ENCODE measurements around the gene SLC6A3. TPM values are rescaled to one million over a fixed set of nuclear protein-coding genes. Genes with fewer than 3 reads are reported as not detected.

SLC6A3 gene
- total and polyA plus RNA-seq, 2 of the 13 experiments (the other 11 are each of a cell fraction or from before 2014, with no cell fraction given) = 0.01 TPM; not detected in 1

DNA sequence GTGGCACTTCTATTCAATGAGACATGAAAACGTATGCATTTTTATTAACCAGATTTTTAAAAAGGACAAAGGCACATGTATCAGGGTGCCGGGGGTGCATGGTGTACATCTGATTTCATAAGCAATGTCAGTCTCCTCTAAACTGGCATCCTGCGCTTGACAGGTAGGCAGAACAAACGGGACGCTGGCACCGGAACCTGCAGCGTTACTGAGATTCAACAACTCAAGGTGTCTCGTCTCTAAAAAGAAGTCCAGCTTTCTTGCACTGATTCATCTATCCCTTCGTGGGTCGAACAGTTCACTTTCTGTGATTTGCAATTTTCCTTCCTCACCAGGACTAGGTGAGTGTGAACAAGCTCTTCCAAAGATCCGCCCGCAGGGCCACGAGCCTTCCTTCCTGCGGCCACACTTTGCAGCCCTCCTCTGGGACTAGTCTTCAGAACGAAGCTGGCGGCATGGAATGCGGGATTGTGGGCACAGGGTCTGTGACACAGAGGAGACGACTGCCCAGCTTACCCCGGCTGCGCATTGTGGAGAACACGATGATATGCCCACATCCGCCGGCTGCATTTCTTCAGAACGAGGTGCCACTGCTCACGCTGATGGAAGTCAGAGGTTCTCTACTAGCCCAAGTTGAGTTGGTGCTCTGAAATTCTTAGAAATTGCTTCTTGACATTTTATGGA is 7.2 kb downstream of the SLC6A3 start (continued):
- no peak for TF ChIP-seq CHD4 (IDR thresholded peaks at IDR 0.05; ENCODE audit: borderline replicate concordance, low read length)
- TF ChIP-seq KMT2B (CRISPR knock-in tag; IDR thresholded peaks at IDR 0.05) = no peak
- no peak for TF ChIP-seq MAFF (IDR thresholded peaks at IDR 0.05; ENCODE audit: low read depth, low read length)
- no peak for TF ChIP-seq FLYWCH1 (CRISPR knock-in tag; IDR thresholded peaks at IDR 0.05)
- no peak for TF ChIP-seq SP1 (IDR thresholded peaks at IDR 0.05)
- TF ChIP-seq SP1 (CRISPR knock-in tag; IDR thresholded peaks at IDR 0.05) = no peak

DNA sequence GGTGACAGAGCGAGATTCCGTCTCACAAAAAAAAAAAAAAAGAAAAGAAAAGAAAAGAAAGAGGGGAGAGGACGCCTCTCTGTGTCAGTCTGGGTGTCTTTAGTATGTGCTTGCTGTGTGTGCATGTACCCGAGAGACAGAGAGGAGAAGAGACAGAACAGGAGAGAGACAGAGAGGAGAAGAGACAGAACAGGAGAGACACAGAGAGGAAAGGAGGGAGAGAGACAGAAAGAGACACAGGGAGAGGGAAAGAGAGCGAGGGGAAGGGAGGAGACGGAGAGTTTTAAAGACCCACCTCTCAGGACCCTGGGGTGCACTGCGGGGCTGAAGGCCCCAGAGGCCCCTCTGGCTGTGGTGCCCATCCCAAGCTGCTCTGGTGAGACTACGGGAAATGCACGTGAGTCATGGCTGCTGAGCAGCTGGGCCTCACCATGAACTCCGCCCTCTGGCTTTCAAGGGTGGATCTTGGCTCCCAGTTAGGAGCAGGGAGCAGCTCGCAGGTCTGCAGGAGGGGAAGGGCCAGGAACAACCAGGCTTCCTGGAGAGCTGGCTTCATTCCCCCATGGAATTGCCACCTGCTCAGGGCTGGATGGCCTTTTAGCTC is 7.9 kb downstream of the SLC6A3 start:
- ChIA-PET CTCF (ENCODE audit: low intra/inter-chr PET ratio, low total read pairs) (no interaction called here), POLR2A (no interaction called here)
- Histone ChIP-seq H3K4me1 (ENCODE audit: insufficient read depth, low read length) (peaks cover 9% of the 10 kb centered on the region), H3K4me3 (replicated peaks in 1 of 3; ENCODE audit: insufficient read depth in 1 of 3, low read depth in 2 of 3, low read length in 3 of 3) (no peak overlapping the region), H2AFZ (ENCODE audit: low read length) (no peak overlapping the region), H3K79me2 (ENCODE audit: insufficient read depth, low read length) (no peaks in the 10 kb centered on the region), H4K20me1 (ENCODE audit: insufficient read depth, low read length) (no peaks in the 10 kb centered on the region), H3K36me3 (replicated peaks in 1 of 2; ENCODE audit: control insufficient read depth in 1 of 2, insufficient read depth in 2 of 2, low read length in 2 of 2) (no peaks in the 10 kb centered on the region), H3K9ac (ENCODE audit: insufficient read depth, low read depth, low read length) (no peak overlapping the region), H3K4me2 (ENCODE audit: low read depth, low read length) (peak overlapping the region; percentile 45; the same call in 1 of the 2 replicates), H3K27ac (ENCODE audit: extremely low read length, insufficient read depth, low read length) (no peak overlapping the region), H3K9me3 (ENCODE audit: low read length) (no peaks in the 10 kb centered on the region), H3K27me3 (ENCODE audit: control insufficient read depth in 1 of 2, insufficient read depth in 2 of 2, low read length in 2 of 2) (peaks cover 3 to 38% of the 10 kb centered on the region in 2 experiments; a peak in 3 of 5 replicates)
- FAIRE-seq (no peak), ATAC-seq (peak; percentile 89), DNase-seq (ENCODE audit: low spot score) (peak; percentile 41)
- 36% methylated on average over 9 of the region's 11 CpGs for WGBS (ENCODE audit: low lambda C conversion rate)
- in situ Hi-C loops (cut with HindIII; ENCODE audit: extremely low pct_ligation_motif_present, low pct_unique_long_range_greater_than_20kb) (no loop called here), intact Hi-C loops (cut with micrococcal nuclease; ENCODE audit: unreplicated experiment) (no loop called here)
- BruUV-seq (replicated peaks) = no TSS peak
- TF ChIP-seq ZNF598 (CRISPR knock-in tag; IDR thresholded peaks at IDR 0.05; ENCODE audit: borderline replicate concordance) (no peak), MED8 (CRISPR knock-in tag; IDR thresholded peaks at IDR 0.05; ENCODE audit: insufficient replicate concordance) (no peak), BCL6 (CRISPR knock-in tag; IDR thresholded peaks at IDR 0.05) (0 out of 2 replicates have a peak, but pooled peaks have one; percentile 24), HOXD1 (CRISPR knock-in tag; IDR thresholded peaks at IDR 0.05) (no peak), ZNF274 (CRISPR knock-in tag; IDR thresholded peaks at IDR 0.05) (no peak), MAX (IDR thresholded peaks at IDR 0.05) (peak; percentile 44; the same call in 1 of the 2 replicates), FOSL2 (CRISPR knock-in tag; IDR thresholded peaks at IDR 0.05) (peak; percentile 87), FOSL1 (CRISPR knock-in tag; IDR thresholded peaks at IDR 0.05; ENCODE audit: borderline replicate concordance) (no peak), ZNF644 (CRISPR knock-in tag; IDR thresholded peaks at IDR 0.05; ENCODE audit: low read depth) (0 out of 2 replicates have a peak, but pooled peaks have one; percentile 16), SP5 (CRISPR knock-in tag; IDR thresholded peaks at IDR 0.05; ENCODE audit: borderline replicate concordance, low read depth) (peak; percentile 85), ZNF652 (CRISPR knock-in tag; IDR thresholded peaks at IDR 0.05; ENCODE audit: borderline replicate concordance, low read depth) (no peak), ZFY (CRISPR knock-in tag; IDR thresholded peaks at IDR 0.05) (0 out of 2 replicates have a peak, but pooled peaks have one; percentile 27), KDM4B (CRISPR knock-in tag; IDR thresholded peaks at IDR 0.05) (0 out of 2 replicates have a peak, but pooled peaks have one; percentile 34), ZNF441 (CRISPR knock-in tag; IDR thresholded peaks at IDR 0.05; ENCODE audit: borderline replicate concordance) (peak; percentile 85; the same call in 1 of the 2 replicates), CTCF (CRISPR knock-in tag; IDR thresholded peaks at IDR 0.05) (peak; percentile 53), GABPB1 (CRISPR knock-in tag; IDR thresholded peaks at IDR 0.05) (0 out of 2 replicates have a peak, but pooled peaks have one; percentile 23)
- TF ChIP-seq, protein P1, sequence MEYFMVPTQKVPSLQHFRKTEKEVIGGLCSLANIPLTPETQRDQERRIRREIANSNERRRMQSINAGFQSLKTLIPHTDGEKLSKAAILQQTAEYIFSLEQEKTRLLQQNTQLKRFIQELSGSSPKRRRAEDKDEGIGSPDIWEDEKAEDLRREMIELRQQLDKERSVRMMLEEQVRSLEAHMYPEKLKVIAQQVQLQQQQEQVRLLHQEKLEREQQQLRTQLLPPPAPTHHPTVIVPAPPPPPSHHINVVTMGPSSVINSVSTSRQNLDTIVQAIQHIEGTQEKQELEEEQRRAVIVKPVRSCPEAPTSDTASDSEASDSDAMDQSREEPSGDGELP (IDR thresholded peaks at IDR 0.05; ENCODE audit: borderline replicate concordance, low read depth) = peak; percentile 60; the same call in 1 of the 2 replicates
